Stomach (tissue), 9 donors: ENCODE data around the gene TP73. TPM values are rescaled to one million over a fixed set of nuclear protein-coding genes. Genes with fewer than 3 reads are reported as not detected.

ENCODE experiments used
- DNase-seq, 2 donors: peaks; one replicate each; pipeline versions ENCODE4 v3.0.0 to v3.0.0-alpha.2; 2013 to 2019
- H3K27ac ChIP-seq, 5 donors: fragments of 200-600 bp in 4 of 5; sonication (generic) in 4 of 5; one replicate each; pipeline ENCODE4 v1.5.1; 2013 to 2019; ENCODE audit warnings: mild to moderate bottlenecking in 1 of 5, moderate library complexity in 1 of 5
- H3K27me3 ChIP-seq, 3 donors: fragments of 200-600 bp; sonication (generic); one replicate each; pipeline ENCODE4 v1.5.1; 2017 to 2019; ENCODE audit warnings: mixed run types in 1 of 3
- H3K36me3 ChIP-seq, 4 donors: fragments of 200-600 bp; sonication (generic); 1 replicate in 3 of 4; 2 replicates in 1 of 4; pipeline ENCODE4 v1.5.1; 2016 to 2019
- H3K4me1 ChIP-seq, 4 donors: fragments of 200-600 bp; sonication (generic); one replicate each; pipeline ENCODE4 v1.5.1; 2016 to 2019
- H3K4me3 ChIP-seq, 4 donors: fragments of 200-600 bp; sonication (generic) in 3 of 4; one replicate each; pipeline ENCODE4 v1.5.1; 2016 to 2019; ENCODE audit warnings: mild to moderate bottlenecking in 1 of 4
- H3K9me3 ChIP-seq, 4 donors: fragments of 200-600 bp; sonication (generic); one replicate each; pipeline ENCODE4 v1.5.1; 2016 to 2019
- EP300 ChIP-seq: sonication (generic); formaldehyde crosslinking; IDR thresholded peaks from one replicate; pipeline ENCODE4 v1.6.1; 2017; ENCODE audit warnings: antibody characterized with exemption
- POLR2A ChIP-seq, 4 donors: fragments of 450-650 bp; IDR thresholded peaks; one replicate each; pipeline ENCODE4 v1.6.1; 2016; ENCODE audit warnings: antibody characterized with exemption in 4 of 4, control low read depth in 2 of 4, mild to moderate bottlenecking in 1 of 4, moderate library complexity in 1 of 4
- POLR2AphosphoS5 ChIP-seq, 3 donors: sonication (generic); formaldehyde crosslinking; IDR thresholded peaks; one replicate each; pipeline ENCODE4 v1.6.1; 2016; ENCODE audit warnings: antibody characterized with exemption in 3 of 3
- WGBS, 5 donors: extraction: QIAGEN DNeasy Blood & Tissue Kit in 3 of 5; methylation state at CpG; one replicate each; pipeline versions ENCODE4 v1.1.5 to v1.1.7; 2013 to 2018; 5-methylcytosine and 5-hydroxymethylcytosine counted together
- intact Hi-C: fragments of 100-400 bp; cut with DNase I; formaldehyde crosslinking; loops from one replicate; pipeline ENCODE4 v1.15.1; 2023; ENCODE audit warnings: low total_unique reads
- polyA plus RNA-seq, 3 donors: library from polyadenylated mRNA; stranded (reverse); fragments of 200-250 nt; gene quantifications; one replicate each; pipeline ENCODE4 v1.2.3, GENCODE V29; 2013
- total RNA-seq, 5 donors: library from RNA; depleted of rRNA; stranded (reverse); fragments of >200 nt; gene quantifications; one replicate each; pipeline versions ENCODE4 v1.1.0 to v1.2.3, GENCODE V29; 2014 to 2016
- TF ChIP-seq, protein P1 (sequence below), 7 experiments: fragments of 450-650 bp in 4 of 7; fragments of 200-600 bp in 3 of 7; sonication (generic) in 3 of 7; IDR thresholded peaks; one replicate each; pipeline ENCODE4 v1.5.1; 2016 to 2019; ENCODE audit warnings: antibody characterized with exemption in 7 of 7, control low read depth in 2 of 7, mild to moderate bottlenecking in 1 of 7
- donor health status: healthy with polysubstance abuse.
- donor health status: Bipolar disorder and iron deficiency.
- donor health status: healthy.

Gene TP73
- total and polyA plus RNA-seq, 8 donors: 0.25 to 9.8 (median 1.4) TPM; not detected in 4

GRCh38 chr1:3636080-3636479, 16.2 kb upstream of the TP73 start:
- H3K27ac ChIP-seq: no peak overlapping the region
- no peak for TF ChIP-seq EP300
- no peak for TF ChIP-seq POLR2AphosphoS5 (IDR thresholded peaks at IDR 0.05)
- no peak for TF ChIP-seq POLR2A (IDR thresholded peaks at IDR 0.05)
- TF ChIP-seq, protein P1, sequence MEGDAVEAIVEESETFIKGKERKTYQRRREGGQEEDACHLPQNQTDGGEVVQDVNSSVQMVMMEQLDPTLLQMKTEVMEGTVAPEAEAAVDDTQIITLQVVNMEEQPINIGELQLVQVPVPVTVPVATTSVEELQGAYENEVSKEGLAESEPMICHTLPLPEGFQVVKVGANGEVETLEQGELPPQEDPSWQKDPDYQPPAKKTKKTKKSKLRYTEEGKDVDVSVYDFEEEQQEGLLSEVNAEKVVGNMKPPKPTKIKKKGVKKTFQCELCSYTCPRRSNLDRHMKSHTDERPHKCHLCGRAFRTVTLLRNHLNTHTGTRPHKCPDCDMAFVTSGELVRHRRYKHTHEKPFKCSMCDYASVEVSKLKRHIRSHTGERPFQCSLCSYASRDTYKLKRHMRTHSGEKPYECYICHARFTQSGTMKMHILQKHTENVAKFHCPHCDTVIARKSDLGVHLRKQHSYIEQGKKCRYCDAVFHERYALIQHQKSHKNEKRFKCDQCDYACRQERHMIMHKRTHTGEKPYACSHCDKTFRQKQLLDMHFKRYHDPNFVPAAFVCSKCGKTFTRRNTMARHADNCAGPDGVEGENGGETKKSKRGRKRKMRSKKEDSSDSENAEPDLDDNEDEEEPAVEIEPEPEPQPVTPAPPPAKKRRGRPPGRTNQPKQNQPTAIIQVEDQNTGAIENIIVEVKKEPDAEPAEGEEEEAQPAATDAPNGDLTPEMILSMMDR (IDR thresholded peaks at IDR 0.05): no peak
- H3K4me3 ChIP-seq: no peak overlapping the region
- WGBS, 5 donors: 81 to 98% (median 96%) methylated on average over 10 to 14 of the region's 14 CpGs
- H3K36me3 ChIP-seq: peaks cover 45 to 100% (median 100%) of the 10 kb centered on the region in 4 donors
- intact Hi-C loops: no loop called here
- H3K9me3 ChIP-seq: no peaks in the 10 kb centered on the region
- no peaks in the 10 kb centered on the region for H3K4me1 ChIP-seq
- no peak for DNase-seq
- H3K27me3 ChIP-seq: no peaks in the 10 kb centered on the region

- WGBS, 5 donors: 92 to 96% (median 94%) methylated on average over 9 to 11 of the region's 11 CpGs
- Histone ChIP-seq H3K27me3 (no peaks in the 10 kb centered on the region), H3K9me3 (no peaks in the 10 kb centered on the region), H3K4me3 (no peak overlapping the region), H3K27ac (no peak overlapping the region), H3K4me1 (no peaks in the 10 kb centered on the region), H3K36me3 (peaks cover 41 to 100% (median 100%) of the 10 kb centered on the region in 4 donors)
- DNase-seq: no peak
- TF ChIP-seq, protein P1 (IDR thresholded peaks at IDR 0.05): no peak
- TF ChIP-seq EP300 (no peak), POLR2A (IDR thresholded peaks at IDR 0.05) (no peak), POLR2AphosphoS5 (IDR thresholded peaks at IDR 0.05) (no peak)
- intact Hi-C loops: no loop called here
Observed at GRCh38 chr1:3636531-3636930, 15.8 kb upstream of the TP73 start.

GRCh38 chr1:3638027-3638426, 14.3 kb upstream of the TP73 start:
- no peak for DNase-seq
- no peaks in the 10 kb centered on the region for H3K9me3 ChIP-seq
- 88 to 97% (median 94%) methylated on average over 12 of the region's 12 CpGs for WGBS, 5 donors
- H3K27ac ChIP-seq: no peak overlapping the region
- no peaks in the 10 kb centered on the region for H3K27me3 ChIP-seq
- no peak for TF ChIP-seq POLR2AphosphoS5 (IDR thresholded peaks at IDR 0.05)
- TF ChIP-seq EP300: no peak
- TF ChIP-seq, protein P1 (IDR thresholded peaks at IDR 0.05): no peak
- TF ChIP-seq POLR2A (IDR thresholded peaks at IDR 0.05): no peak
- no peaks in the 10 kb centered on the region for H3K4me1 ChIP-seq
- H3K4me3 ChIP-seq: no peak overlapping the region
- intact Hi-C loops: no loop called here
- peaks cover 36 to 100% (median 99%) of the 10 kb centered on the region in 4 donors for H3K36me3 ChIP-seq

- WGBS, 5 donors: 90 to 99% (median 95%) methylated on average over 15 of the region's 15 CpGs
- DNase-seq: no peak
- TF ChIP-seq POLR2A (IDR thresholded peaks at IDR 0.05): no peak
- TF ChIP-seq, protein P1 (IDR thresholded peaks at IDR 0.05): no peak
- TF ChIP-seq EP300: no peak
- no peak for TF ChIP-seq POLR2AphosphoS5 (IDR thresholded peaks at IDR 0.05)
- H3K27ac ChIP-seq: no peak overlapping the region
- H3K27me3 ChIP-seq: no peaks in the 10 kb centered on the region
- H3K4me1 ChIP-seq: no peaks in the 10 kb centered on the region
- peaks cover 35 to 97% (median 96%) of the 10 kb centered on the region in 4 donors for H3K36me3 ChIP-seq
- intact Hi-C loops: no loop called here
- H3K9me3 ChIP-seq: no peaks in the 10 kb centered on the region
- no peak overlapping the region for H3K4me3 ChIP-seq
Observed at GRCh38 chr1:3638676-3639075, 13.6 kb upstream of the TP73 start.
